K562 (cell line): Measurements from ENCODE around the gene VWA1. TPM values are rescaled to one million over a fixed set of nuclear protein-coding genes. Genes with fewer than 3 reads are reported as not detected.

Source experiments
- DNMT1 ChIP-seq: fragments of 450-650 bp; IDR thresholded peaks from 2 replicates; pipeline ENCODE4 v1.6.1; 2016; ENCODE audit warnings: antibody characterized with exemption, mild to moderate bottlenecking
- FOXP1 ChIP-seq: sonication (generic); formaldehyde crosslinking; IDR thresholded peaks from 2 replicates; pipeline ENCODE4 v1.8.0; 2022; ENCODE audit warnings: mild to moderate bottlenecking, missing genetic modification reagents
- GABPA ChIP-seq: fragments of 200-800 bp; sonication (Bioruptor generic); conservative IDR thresholded peaks from 2 replicates; pipeline ENCODE4 v1.6.1; 2016; ENCODE audit warnings: low read depth, missing genetic modification characterization, missing compliant biosample characterization
- KDM1A ChIP-seq, 2 experiments: fragments of 450-650 bp; IDR thresholded peaks; 2 replicates each; pipeline ENCODE4 v1.6.1; 2016; ENCODE audit warnings: mild to moderate bottlenecking in 2 of 2
- KDM4B ChIP-seq, 2 experiments: fragments of 450-650 bp in 1 of 2; sonication (generic) in 1 of 2; IDR thresholded peaks; 2 replicates each; pipeline ENCODE4 v1.6.1; 2016 to 2017; ENCODE audit warnings: borderline replicate concordance in 2 of 2, antibody characterized with exemption in 1 of 2, low read depth in 1 of 2, mild to moderate bottlenecking in 1 of 2
- MBD2 ChIP-seq: sonication (generic); IDR thresholded peaks from 2 replicates; pipeline ENCODE4 v1.6.1; 2016; ENCODE audit warnings: low read depth, borderline replicate concordance
- SMAD2 ChIP-seq: fragments of 150-350 bp; IDR thresholded peaks from 2 replicates; pipeline ENCODE4 v1.6.1; 2014; ENCODE audit warnings: low read depth, mild to moderate bottlenecking, low read length
- ZBTB7A ChIP-seq: IDR thresholded peaks from 2 replicates; pipeline ENCODE4 v1.6.1; 2011; ENCODE audit warnings: low read depth, mild to moderate bottlenecking, low read length, moderate library complexity, borderline replicate concordance; ENCODE audit not compliant: control insufficient read depth
- ZNF239 ChIP-seq: fragments of 250-450 bp; sonication (Bioruptor Pico); IDR thresholded peaks from 2 replicates; pipeline ENCODE4 v1.4.0; 2020; ENCODE audit warnings: mild to moderate bottlenecking
- ZSCAN29 ChIP-seq: fragments of 450-650 bp; IDR thresholded peaks from 2 replicates; pipeline ENCODE4 v1.6.1; 2017
- polyA plus RNA-seq, 8 experiments: library from polyadenylated mRNA; depleted of rRNA in 4 of 8; stranded (reverse) in 5 of 8; unstranded in 3 of 8; fragments of >200 nt; fragmentation: Nextera tagmentation in 2 of 8; fragmentation: Illumina TruSeq in 1 of 8; extraction: Ambion mirVana in 2 of 8; extraction: Trizol in 1 of 8; gene quantifications; 2 replicates each; pipeline versions ENCODE4 v1.2.1 to v1.2.3, GENCODE V29; 2011 to 2014; ENCODE audit warnings: inconsistent platforms in 1 of 8, missing spikeins in 1 of 8
- total RNA-seq, 7 experiments: library from RNA; depleted of rRNA in 6 of 7; stranded (reverse); fragments of >200 nt in 6 of 7; fragmentation: Illumina TruSeq in 2 of 7; extraction: Trizol in 2 of 7; gene quantifications; 2 replicates each; pipeline versions ENCODE4 v1.2.1 to v1.2.3, GENCODE V29; 2011 to 2021; ENCODE audit warnings: low replicate concordance in 1 of 7
- TF ChIP-seq, protein P1 (sequence below): fragments of 450-650 bp; IDR thresholded peaks from 2 replicates; pipeline ENCODE4 v1.6.1; 2018; ENCODE audit warnings: mild to moderate bottlenecking, low read depth; ENCODE audit not compliant: partially characterized antibody
- TF ChIP-seq, protein P2 (sequence below): fragments of 250-450 bp; sonication (Bioruptor Pico); IDR thresholded peaks from 2 replicates; pipeline ENCODE4 v1.8.0; 2022; ENCODE audit warnings: inconsistent platforms
- TF ChIP-seq, protein P3 (sequence below): sonication (generic); formaldehyde crosslinking; IDR thresholded peaks from 2 replicates; pipeline ENCODE4 v1.8.1; 2023; ENCODE audit warnings: mild to moderate bottlenecking, missing genetic modification reagents
- TF ChIP-seq, protein P4 (sequence below), 3 experiments: IDR thresholded peaks in 2 of 3; conservative IDR thresholded peaks in 1 of 3; 2 replicates each; pipeline ENCODE4 v1.5.1; 2011 to 2012; ENCODE audit warnings: low read length in 3 of 3, mild to moderate bottlenecking in 3 of 3, control low read depth in 2 of 3, improper control_type of control experiment in 1 of 3, inconsistent platforms in 1 of 3, low read depth in 1 of 3, mixed read lengths in 1 of 3, moderate library complexity in 1 of 3; ENCODE audit not compliant: insufficient read depth in 2 of 3
- TF ChIP-seq, protein P5 (sequence below), 2 experiments: IDR thresholded peaks; 2 replicates each; pipeline ENCODE4 v1.6.1; 2011; ENCODE audit warnings: borderline replicate concordance in 1 of 2, control low read depth in 1 of 2, low read depth in 1 of 2, low read length in 1 of 2, mild to moderate bottlenecking in 1 of 2, mixed read lengths in 1 of 2, moderate library complexity in 1 of 2; ENCODE audit not compliant: insufficient read depth in 1 of 2, insufficient read length in 1 of 2, poor library complexity in 1 of 2, severe bottlenecking in 1 of 2; ENCODE audit errors: extremely low read depth in 1 of 2
- TF ChIP-seq, protein P6 (sequence below): fragments of 250-450 bp; sonication (Bioruptor Pico); IDR thresholded peaks from 2 replicates; pipeline ENCODE4 v1.5.0; 2021

Gene VWA1
- total and polyA plus RNA-seq, 9 of the 15 experiments (the other 6 are each of a cell fraction or from before 2014, with no cell fraction given) = 0.01 to 6.4 (median 0.85) TPM

DNA sequence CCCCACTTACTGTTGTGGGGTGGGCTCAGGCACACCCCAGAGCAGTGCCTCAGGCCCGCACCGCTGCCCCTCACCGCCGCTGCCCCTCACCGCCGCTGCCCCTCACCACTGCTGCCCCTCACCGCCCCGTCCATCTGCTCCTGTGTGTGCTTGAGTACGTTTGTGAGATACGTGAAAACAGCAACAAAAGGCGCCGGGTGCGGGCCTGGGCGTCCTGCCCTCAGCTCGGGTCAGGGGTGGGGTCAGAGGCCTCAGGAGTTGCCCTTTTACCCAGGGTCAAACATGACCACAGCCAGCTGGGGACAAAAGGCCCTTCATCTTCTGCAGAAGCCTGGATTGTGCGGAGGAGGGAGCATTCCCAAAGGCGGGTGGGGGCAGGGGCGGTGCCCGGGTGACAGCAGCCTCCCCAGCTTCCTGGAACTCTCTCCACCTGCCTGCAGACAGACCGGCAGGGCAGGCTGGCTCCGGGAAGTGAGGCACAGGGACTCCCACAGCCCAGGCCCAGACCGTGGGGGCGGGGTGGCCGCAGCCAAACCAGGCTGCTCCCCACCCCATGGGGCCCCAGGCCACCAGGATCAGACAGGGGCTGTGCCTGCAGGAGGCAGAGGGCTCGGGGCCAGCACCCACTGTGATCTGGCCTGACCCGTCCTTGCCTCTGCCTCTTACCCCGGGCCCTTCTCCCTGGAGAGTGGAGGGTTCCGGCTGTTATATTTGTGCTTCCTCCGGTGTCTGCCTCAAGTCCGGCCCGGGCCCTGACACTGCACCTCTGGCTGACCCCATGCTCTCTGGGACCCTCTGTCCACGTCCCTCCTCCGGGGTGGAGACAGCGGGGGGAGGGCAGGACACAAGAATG lies 2.3 kb upstream of the VWA1 start (continued):
- TF ChIP-seq, protein P1, sequence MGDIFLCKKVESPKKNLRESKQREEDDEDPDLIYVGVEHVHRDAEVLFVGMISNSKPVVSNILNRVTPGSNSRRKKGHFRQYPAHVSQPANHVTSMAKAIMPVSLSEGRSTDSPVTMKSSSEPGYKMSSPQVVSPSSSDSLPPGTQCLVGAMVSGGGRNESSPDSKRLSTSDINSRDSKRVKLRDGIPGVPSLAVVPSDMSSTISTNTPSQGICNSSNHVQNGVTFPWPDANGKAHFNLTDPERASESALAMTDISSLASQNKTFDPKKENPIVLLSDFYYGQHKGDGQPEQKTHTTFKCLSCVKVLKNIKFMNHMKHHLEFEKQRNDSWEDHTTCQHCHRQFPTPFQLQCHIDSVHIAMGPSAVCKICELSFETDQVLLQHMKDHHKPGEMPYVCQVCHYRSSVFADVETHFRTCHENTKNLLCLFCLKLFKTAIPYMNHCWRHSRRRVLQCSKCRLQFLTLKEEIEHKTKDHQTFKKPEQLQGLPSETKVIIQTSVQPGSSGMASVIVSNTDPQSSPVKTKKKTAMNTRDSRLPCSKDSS = no peak
- TF ChIP-seq, protein P2, sequence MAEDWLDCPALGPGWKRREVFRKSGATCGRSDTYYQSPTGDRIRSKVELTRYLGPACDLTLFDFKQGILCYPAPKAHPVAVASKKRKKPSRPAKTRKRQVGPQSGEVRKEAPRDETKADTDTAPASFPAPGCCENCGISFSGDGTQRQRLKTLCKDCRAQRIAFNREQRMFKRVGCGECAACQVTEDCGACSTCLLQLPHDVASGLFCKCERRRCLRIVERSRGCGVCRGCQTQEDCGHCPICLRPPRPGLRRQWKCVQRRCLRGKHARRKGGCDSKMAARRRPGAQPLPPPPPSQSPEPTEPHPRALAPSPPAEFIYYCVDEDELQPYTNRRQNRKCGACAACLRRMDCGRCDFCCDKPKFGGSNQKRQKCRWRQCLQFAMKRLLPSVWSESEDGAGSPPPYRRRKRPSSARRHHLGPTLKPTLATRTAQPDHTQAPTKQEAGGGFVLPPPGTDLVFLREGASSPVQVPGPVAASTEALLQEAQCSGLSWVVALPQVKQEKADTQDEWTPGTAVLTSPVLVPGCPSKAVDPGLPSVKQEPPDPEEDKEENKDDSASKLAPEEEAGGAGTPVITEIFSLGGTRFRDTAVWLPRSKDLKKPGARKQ (CRISPR knock-in tag) = no peak
- TF ChIP-seq DNMT1 (no peak), GABPA (tag) (peak; percentile 57), SMAD2 (no peak), MBD2 (no peak), KDM1A (IDR thresholded peaks at IDR 0.05) (no peak), KDM4B (IDR thresholded peaks at IDR 0.05; ENCODE audit: borderline replicate concordance in 2 of 2, low read depth in 1 of 2) (0 out of 4 replicates have a peak, but pooled peaks of 1 of the 2 experiments have one; percentile 58), ZSCAN29 (no peak), ZNF239 (no peak), FOXP1 (CRISPR knock-in tag) (no peak), ZBTB7A (peak; percentile 56; the same call in 1 of the 2 replicates)
- TF ChIP-seq, protein P3, sequence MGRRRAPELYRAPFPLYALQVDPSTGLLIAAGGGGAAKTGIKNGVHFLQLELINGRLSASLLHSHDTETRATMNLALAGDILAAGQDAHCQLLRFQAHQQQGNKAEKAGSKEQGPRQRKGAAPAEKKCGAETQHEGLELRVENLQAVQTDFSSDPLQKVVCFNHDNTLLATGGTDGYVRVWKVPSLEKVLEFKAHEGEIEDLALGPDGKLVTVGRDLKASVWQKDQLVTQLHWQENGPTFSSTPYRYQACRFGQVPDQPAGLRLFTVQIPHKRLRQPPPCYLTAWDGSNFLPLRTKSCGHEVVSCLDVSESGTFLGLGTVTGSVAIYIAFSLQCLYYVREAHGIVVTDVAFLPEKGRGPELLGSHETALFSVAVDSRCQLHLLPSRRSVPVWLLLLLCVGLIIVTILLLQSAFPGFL (CRISPR knock-in tag) = no peak
- TF ChIP-seq, protein P4, sequence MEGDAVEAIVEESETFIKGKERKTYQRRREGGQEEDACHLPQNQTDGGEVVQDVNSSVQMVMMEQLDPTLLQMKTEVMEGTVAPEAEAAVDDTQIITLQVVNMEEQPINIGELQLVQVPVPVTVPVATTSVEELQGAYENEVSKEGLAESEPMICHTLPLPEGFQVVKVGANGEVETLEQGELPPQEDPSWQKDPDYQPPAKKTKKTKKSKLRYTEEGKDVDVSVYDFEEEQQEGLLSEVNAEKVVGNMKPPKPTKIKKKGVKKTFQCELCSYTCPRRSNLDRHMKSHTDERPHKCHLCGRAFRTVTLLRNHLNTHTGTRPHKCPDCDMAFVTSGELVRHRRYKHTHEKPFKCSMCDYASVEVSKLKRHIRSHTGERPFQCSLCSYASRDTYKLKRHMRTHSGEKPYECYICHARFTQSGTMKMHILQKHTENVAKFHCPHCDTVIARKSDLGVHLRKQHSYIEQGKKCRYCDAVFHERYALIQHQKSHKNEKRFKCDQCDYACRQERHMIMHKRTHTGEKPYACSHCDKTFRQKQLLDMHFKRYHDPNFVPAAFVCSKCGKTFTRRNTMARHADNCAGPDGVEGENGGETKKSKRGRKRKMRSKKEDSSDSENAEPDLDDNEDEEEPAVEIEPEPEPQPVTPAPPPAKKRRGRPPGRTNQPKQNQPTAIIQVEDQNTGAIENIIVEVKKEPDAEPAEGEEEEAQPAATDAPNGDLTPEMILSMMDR (IDR thresholded peaks at IDR 0.05 in 2 of 3, conservative IDR thresholded peaks at IDR 0.05 in 1 of 3; ENCODE audit: insufficient read depth in 2 of 3, low read depth in 1 of 3, low read length in 3 of 3) = no peak
- TF ChIP-seq, protein P5, sequence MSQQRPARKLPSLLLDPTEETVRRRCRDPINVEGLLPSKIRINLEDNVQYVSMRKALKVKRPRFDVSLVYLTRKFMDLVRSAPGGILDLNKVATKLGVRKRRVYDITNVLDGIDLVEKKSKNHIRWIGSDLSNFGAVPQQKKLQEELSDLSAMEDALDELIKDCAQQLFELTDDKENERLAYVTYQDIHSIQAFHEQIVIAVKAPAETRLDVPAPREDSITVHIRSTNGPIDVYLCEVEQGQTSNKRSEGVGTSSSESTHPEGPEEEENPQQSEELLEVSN (IDR thresholded peaks at IDR 0.05; ENCODE audit: borderline replicate concordance in 1 of 2, extremely low read depth in 1 of 2, insufficient read depth in 1 of 2, insufficient read length in 1 of 2, low read depth in 1 of 2, low read length in 1 of 2, poor library complexity in 1 of 2, severe bottlenecking in 1 of 2) = no peak
- TF ChIP-seq, protein P6, sequence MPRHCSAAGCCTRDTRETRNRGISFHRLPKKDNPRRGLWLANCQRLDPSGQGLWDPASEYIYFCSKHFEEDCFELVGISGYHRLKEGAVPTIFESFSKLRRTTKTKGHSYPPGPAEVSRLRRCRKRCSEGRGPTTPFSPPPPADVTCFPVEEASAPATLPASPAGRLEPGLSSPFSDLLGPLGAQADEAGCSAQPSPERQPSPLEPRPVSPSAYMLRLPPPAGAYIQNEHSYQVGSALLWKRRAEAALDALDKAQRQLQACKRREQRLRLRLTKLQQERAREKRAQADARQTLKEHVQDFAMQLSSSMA (CRISPR knock-in tag) = no peak
